IgD-negative memory B cell (primary cell): ENCODE results near the gene SLC22A15. TPM values are rescaled to one million over a fixed set of nuclear protein-coding genes. Genes with fewer than 3 reads are reported as not detected.
"Not testable (repeated sequence)": the region's sequence is repeated elsewhere in the genome, so short reads cannot be mapped to it uniquely, and the experiment has no call there.

Source experiments
- H3K27ac Mint-ChIP-seq, 3 donors: one replicate each; pipeline ENCODE4 v1.8.0; 2020 to 2022; ENCODE audit warnings: mild to moderate bottlenecking in 3 of 3, mixed read lengths in 3 of 3, moderate library complexity in 1 of 3
- H3K27me3 Mint-ChIP-seq: one replicate; pipeline ENCODE4 v1.8.0; 2021; ENCODE audit warnings: mixed read lengths
- H3K36me3 Mint-ChIP-seq: one replicate; pipeline ENCODE4 v1.8.0; 2020; ENCODE audit warnings: mild to moderate bottlenecking, mixed read lengths
- H3K4me1 Mint-ChIP-seq, 3 donors: one replicate each; pipeline ENCODE4 v1.8.0; 2020 to 2022; ENCODE audit warnings: mixed read lengths in 3 of 3, mild to moderate bottlenecking in 1 of 3
- H3K4me3 Mint-ChIP-seq, 4 donors: one replicate each; pipeline ENCODE4 v1.8.0; 2020 to 2022; ENCODE audit warnings: mild to moderate bottlenecking in 4 of 4, mixed read lengths in 4 of 4, moderate library complexity in 3 of 4
- H3K9me3 Mint-ChIP-seq, 3 donors: one replicate each; pipeline ENCODE4 v1.8.0; 2020 to 2021; ENCODE audit warnings: mixed read lengths in 3 of 3, mild to moderate bottlenecking in 1 of 3
- polyA plus RNA-seq: library from polyadenylated mRNA; unstranded; fragments of 300-500 nt; fragmentation: Illumina TruSeq; gene quantifications from one replicate; pipeline ENCODE4 v1.2.3, GENCODE V29; 2021

The SLC22A15 gene
- polyA plus RNA-seq, 1 donor from 2014 or later, result 2.0 TPM

- H3K27ac Mint-ChIP-seq, result peak overlapping the region in 1 of 3 donors; percentile 8
- H3K36me3 Mint-ChIP-seq, result peaks cover 19% of the 10 kb centered on the region
- no peaks in the 10 kb centered on the region for H3K9me3 Mint-ChIP-seq
These were observed 59.9 kb downstream of the SLC22A15 start for GRCh38 chr1:116036255-116036654.

GRCh38 chr1:116038679-116039078, 62.4 kb downstream of the SLC22A15 start:
- Mint-ChIP-seq H3K4me3 (no peak overlapping the region), H3K27me3 (no peaks in the 10 kb centered on the region), H3K4me1 (no peaks in the 10 kb centered on the region), H3K36me3 (peaks cover 19% of the 10 kb centered on the region), H3K9me3 (peaks cover 0 to 3% (median 0%) of the 10 kb centered on the region in 3 donors), H3K27ac (no peak overlapping the region)

More at GRCh38 chr1:116036255-116036654, 59.9 kb downstream of the SLC22A15 start:
- no peaks in the 10 kb centered on the region for H3K27me3 Mint-ChIP-seq
- H3K4me1 Mint-ChIP-seq, result no peaks in the 10 kb centered on the region
- H3K4me3 Mint-ChIP-seq, result no peak overlapping the region

- Mint-ChIP-seq H3K9me3 (peaks cover 0 to 3% (median 0%) of the 10 kb centered on the region in 3 donors), H3K4me3 (no peak overlapping the region), H3K27me3 (no peaks in the 10 kb centered on the region)
These were observed 67.8 kb downstream of the SLC22A15 start for GRCh38 chr1:116044071-116044470.

GRCh38 chr1:116046933-116047332, 70.6 kb downstream of the SLC22A15 start:
- not testable (repeated sequence) for H3K27me3 Mint-ChIP-seq, H3K9me3 Mint-ChIP-seq, H3K4me3 Mint-ChIP-seq, H3K27ac Mint-ChIP-seq, H3K4me1 Mint-ChIP-seq, H3K36me3 Mint-ChIP-seq

More at GRCh38 chr1:116044071-116044470, 67.8 kb downstream of the SLC22A15 start:
- Mint-ChIP-seq H3K27ac (no peak overlapping the region), H3K36me3 (peaks cover 8% of the 10 kb centered on the region), H3K4me1 (no peaks in the 10 kb centered on the region)

GRCh38 chr1:116051896-116052295, 75.6 kb downstream of the SLC22A15 start:
- H3K9me3 Mint-ChIP-seq, H3K27ac Mint-ChIP-seq, H3K27me3 Mint-ChIP-seq, H3K36me3 Mint-ChIP-seq, H3K4me3 Mint-ChIP-seq, H3K4me1 Mint-ChIP-seq: not testable (repeated sequence)

- Mint-ChIP-seq H3K36me3 (peaks cover 5% of the 10 kb centered on the region), H3K9me3 (peaks cover 4 to 18% (median 4%) of the 10 kb centered on the region in 3 donors), H3K4me3 (no peak overlapping the region), H3K27ac (no peak overlapping the region), H3K27me3 (no peaks in the 10 kb centered on the region), H3K4me1 (peaks cover 0 to 2% (median 0%) of the 10 kb centered on the region in 3 donors)
These were observed 85.9 kb downstream of the SLC22A15 start for GRCh38 chr1:116062201-116062600.

- Mint-ChIP-seq H3K27ac (no peak overlapping the region), H3K36me3 (peaks cover 10% of the 10 kb centered on the region), H3K4me1 (no peaks in the 10 kb centered on the region), H3K4me3 (no peak overlapping the region), H3K9me3 (peaks cover 0 to under 1% (median 0%) of the 10 kb centered on the region in 3 donors), H3K27me3 (no peaks in the 10 kb centered on the region)
These were observed 88.3 kb downstream of the SLC22A15 start for GRCh38 chr1:116064616-116065015.

GRCh38 chr1:116066868-116067565, 90.7 kb downstream of the SLC22A15 start:
- Mint-ChIP-seq H3K27ac (no peak overlapping the region), H3K4me3 (no peak overlapping the region), H3K27me3 (no peaks in the 10 kb centered on the region), H3K4me1 (no peaks in the 10 kb centered on the region), H3K9me3 (no peaks in the 10 kb centered on the region), H3K36me3 (peaks cover 12% of the 10 kb centered on the region)

- Mint-ChIP-seq H3K4me1 (no peaks in the 10 kb centered on the region), H3K4me3 (no peak overlapping the region), H3K9me3 (no peaks in the 10 kb centered on the region), H3K27ac (no peak overlapping the region), H3K27me3 (no peaks in the 10 kb centered on the region), H3K36me3 (peaks cover 10% of the 10 kb centered on the region)
These were observed 91.2 kb downstream of the SLC22A15 start for GRCh38 chr1:116067566-116067890.

- Mint-ChIP-seq H3K4me3 (no peak overlapping the region), H3K27ac (no peak overlapping the region), H3K36me3 (no peaks in the 10 kb centered on the region), H3K27me3 (no peaks in the 10 kb centered on the region), H3K4me1 (no peaks in the 10 kb centered on the region), H3K9me3 (no peaks in the 10 kb centered on the region)
These were observed 99.3 kb downstream of the SLC22A15 start for GRCh38 chr1:116075575-116075974.

GRCh38 chr1:116075990-116076389, 99.7 kb downstream of the SLC22A15 start:
- no peaks in the 10 kb centered on the region for H3K9me3 Mint-ChIP-seq
- no peak overlapping the region for H3K4me3 Mint-ChIP-seq
- no peaks in the 10 kb centered on the region for H3K36me3 Mint-ChIP-seq
- no peaks in the 10 kb centered on the region for H3K27me3 Mint-ChIP-seq
- H3K4me1 Mint-ChIP-seq, result peaks cover 0 to 1% (median 0%) of the 10 kb centered on the region in 3 donors
- no peak overlapping the region for H3K27ac Mint-ChIP-seq

- no peaks in the 10 kb centered on the region for H3K9me3 Mint-ChIP-seq
- peak overlapping the region in 1 of 3 donors; percentile 41 for H3K27ac Mint-ChIP-seq
- peaks cover 0 to 1% (median 0%) of the 10 kb centered on the region in 3 donors for H3K4me1 Mint-ChIP-seq
- no peaks in the 10 kb centered on the region for H3K27me3 Mint-ChIP-seq
- H3K4me3 Mint-ChIP-seq, result no peak overlapping the region
- no peaks in the 10 kb centered on the region for H3K36me3 Mint-ChIP-seq
These were observed 100.5 kb downstream of the SLC22A15 start for GRCh38 chr1:116076831-116077230.

- H3K4me1 Mint-ChIP-seq, result peaks cover 0 to 1% (median 0%) of the 10 kb centered on the region in 3 donors
These were observed 102.4 kb downstream of the SLC22A15 start for GRCh38 chr1:116078699-116079223.

GRCh38 chr1:116087628-116088027, 111.3 kb downstream of the SLC22A15 start:
- H3K36me3 Mint-ChIP-seq, result peaks cover 6% of the 10 kb centered on the region
- no peaks in the 10 kb centered on the region for H3K27me3 Mint-ChIP-seq
- peaks cover 19 to 28% (median 25%) of the 10 kb centered on the region in 3 donors for H3K9me3 Mint-ChIP-seq
- no peaks in the 10 kb centered on the region for H3K4me1 Mint-ChIP-seq
- H3K27ac Mint-ChIP-seq, result no peak overlapping the region
- no peak overlapping the region for H3K4me3 Mint-ChIP-seq

More at GRCh38 chr1:116078699-116079223, 102.4 kb downstream of the SLC22A15 start:
- Mint-ChIP-seq H3K9me3 (no peaks in the 10 kb centered on the region), H3K27ac (no peak overlapping the region), H3K36me3 (no peaks in the 10 kb centered on the region), H3K4me3 (peak overlapping the region in 1 of 4 donors; percentile 41), H3K27me3 (peaks cover 2% of the 10 kb centered on the region)

- Mint-ChIP-seq H3K4me1 (no peaks in the 10 kb centered on the region), H3K36me3 (peaks cover 8% of the 10 kb centered on the region), H3K9me3 (peaks cover 19 to 34% (median 34%) of the 10 kb centered on the region in 3 donors), H3K27ac (no peak overlapping the region), H3K27me3 (no peaks in the 10 kb centered on the region), H3K4me3 (peak overlapping the region in 1 of 4 donors; percentile 25)
These were observed 113.6 kb downstream of the SLC22A15 start for GRCh38 chr1:116089870-116090269.

GRCh38 chr1:116091083-116091482, 114.8 kb downstream of the SLC22A15 start:
- Mint-ChIP-seq H3K36me3 (peaks cover 8% of the 10 kb centered on the region), H3K27ac (no peak overlapping the region), H3K4me3 (no peak overlapping the region), H3K9me3 (peaks cover 19 to 41% (median 41%) of the 10 kb centered on the region in 3 donors), H3K4me1 (no peaks in the 10 kb centered on the region), H3K27me3 (no peaks in the 10 kb centered on the region)
